ENCODE data around the gene ACP3.
"Not testable (repeated sequence)": the region's sequence is repeated elsewhere in the genome, so short reads cannot be mapped to it uniquely, and the experiment has no call there.

ACP3 gene

DNA sequence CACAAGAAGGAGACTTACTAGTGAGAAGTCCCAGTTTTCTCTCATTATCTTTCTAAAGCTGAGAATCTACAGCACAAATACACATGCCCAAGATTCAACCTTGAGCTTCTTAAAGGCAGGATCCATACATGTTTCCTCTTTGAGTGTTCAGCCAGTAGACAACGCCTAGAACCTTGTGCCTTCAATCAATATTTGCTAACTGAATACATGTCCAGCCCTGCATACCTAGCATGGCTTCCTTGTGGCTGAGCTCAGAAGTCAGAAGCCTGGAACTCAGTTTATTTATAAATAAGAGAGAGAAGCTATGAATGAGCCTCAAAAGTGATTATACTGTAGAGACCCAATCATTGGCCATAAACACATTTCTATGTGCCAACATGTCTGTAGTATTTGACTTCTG is 43.5 kb downstream of the ACP3 start:
- no peak for DNase-seq (ENCODE audit: low read depth)

DNA sequence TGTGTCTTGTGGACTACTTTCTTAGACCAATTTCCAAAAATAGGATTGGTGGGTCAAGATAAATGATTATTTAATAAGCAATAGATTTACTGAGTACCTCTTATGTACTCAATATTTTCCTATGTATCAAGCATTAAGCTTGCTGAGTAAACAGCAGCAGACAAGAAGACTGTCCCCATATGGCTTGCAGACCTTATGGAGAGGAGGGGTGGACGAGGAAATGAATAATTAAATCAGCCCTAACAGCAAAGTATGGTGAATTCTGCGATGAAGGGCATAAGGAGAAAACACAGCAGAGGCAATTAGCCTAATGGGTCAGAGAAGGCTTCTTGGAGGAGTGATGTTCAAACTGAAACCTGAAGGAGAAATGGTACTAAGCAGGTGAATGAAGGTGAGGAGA is 45.1 kb downstream of the ACP3 start:
- no peak for DNase-seq (ENCODE audit: low read depth)

DNA sequence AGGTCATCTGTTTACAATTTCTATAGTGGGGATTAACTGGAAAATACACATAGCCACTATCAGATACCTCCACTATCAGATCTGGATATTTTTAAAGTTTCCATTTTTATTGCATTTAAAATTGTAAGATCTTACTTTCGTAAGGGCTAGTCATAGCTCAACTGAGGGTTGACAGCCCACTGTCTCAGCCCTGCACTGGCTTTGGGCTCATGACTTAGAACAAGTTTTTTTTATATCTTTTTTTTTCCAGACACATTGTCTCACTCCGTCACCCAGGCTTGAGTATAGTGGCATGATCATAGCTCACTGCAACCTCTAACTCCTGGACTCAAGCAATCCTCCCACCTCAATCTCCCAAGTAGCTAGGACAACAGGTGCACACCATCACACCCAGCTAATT is 51.3 kb downstream of the ACP3 start:
- no peak for DNase-seq (ENCODE audit: low read depth)

DNA sequence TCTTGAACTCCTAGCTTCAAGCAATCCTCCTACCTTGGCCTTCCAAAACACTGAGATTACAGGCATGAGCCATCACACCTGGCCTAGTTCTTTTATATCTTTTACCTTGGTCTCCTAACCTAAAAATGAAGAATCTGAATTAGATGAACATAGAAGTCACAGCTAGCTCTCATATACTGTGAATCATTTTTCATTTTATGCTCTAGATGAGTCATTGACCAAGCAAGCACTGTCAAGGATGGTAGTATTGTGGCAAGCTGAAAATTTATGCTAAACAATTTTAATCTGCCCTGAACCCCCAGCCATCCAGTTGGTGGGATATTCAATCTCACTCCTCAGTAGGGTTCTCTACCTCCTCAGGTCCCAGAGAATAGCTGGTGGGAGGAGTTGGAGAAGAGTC is 51.8 kb downstream of the ACP3 start:
- DNase-seq (ENCODE audit: low read depth), result no peak

DNA sequence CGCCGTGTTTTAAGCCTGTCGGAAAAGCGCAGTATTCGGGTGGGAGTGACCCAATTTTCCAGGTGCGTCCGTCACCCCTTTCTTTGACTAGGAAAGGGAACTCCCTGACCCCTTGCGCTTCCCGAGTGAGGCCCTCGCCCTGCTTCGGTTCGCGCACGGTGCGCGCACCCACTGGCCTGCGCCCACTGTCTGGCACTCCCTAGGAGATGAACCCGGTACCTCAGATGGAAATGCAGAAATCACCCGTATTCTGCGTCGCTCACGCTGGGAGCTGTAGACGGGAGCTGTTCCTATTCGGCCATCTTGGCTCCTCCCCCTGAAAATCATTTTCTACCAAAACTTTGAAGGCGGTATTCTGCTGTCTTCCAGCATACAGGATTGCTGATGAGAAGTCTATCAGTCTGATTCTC is 59.7 kb downstream of the ACP3 start:
- not testable (repeated sequence) for DNase-seq (ENCODE audit: low read depth)

DNA sequence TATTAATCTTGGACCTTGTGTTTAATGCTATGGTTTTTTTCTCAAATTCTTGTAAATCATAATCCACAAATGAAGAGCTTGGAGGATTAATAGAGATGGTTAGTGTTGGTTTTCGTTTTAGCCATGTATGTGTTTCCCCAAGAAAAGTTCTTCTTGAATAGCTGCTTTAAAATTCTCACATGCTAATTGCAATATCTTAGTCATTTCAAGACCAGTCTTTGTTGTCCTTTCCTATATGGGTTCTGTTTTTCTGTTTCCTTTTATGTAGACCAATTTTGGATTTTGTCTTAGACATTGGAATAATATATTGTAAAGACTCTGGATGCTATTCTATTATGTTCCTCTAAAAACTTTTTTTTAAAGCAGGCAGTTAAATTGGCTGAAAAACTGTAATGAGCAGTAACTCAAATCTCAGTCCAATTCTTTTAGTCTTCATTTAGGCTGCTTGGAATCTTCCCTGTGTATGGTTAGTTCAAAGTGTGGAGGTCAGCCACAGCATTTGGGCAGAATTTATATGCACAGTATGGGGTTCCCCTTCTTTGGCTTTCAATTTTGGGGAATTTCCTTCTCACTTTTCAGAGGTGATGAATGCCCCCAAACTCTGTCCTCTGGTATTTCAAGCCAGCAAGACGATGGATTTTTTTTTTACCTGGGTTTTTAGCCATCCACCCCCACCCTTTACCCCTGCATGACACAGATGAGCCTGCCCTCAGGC is 61.0 kb downstream of the ACP3 start:
- no peak for DNase-seq (ENCODE audit: low read depth)

DNA sequence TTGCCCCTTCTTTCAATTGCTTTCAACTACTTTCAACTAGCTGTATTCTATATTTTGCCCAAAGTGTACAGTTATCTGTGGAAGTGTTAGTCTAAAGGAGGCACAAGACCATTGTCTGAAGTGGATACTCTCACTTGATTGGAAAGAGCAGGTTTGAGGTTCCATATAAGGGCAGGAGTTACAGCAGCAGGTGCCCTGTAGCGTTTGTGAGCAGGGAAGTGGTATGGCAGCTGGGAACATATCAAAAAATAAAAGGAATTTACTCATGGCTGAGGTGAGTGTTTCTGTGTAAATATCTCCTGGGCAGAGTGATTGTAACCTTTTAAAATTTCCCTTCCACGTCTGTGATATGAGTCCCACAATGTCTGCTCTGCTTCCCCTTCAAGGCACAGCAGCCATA is 61.6 kb downstream of the ACP3 start:
- DNase-seq (ENCODE audit: low read depth), result no peak

DNA sequence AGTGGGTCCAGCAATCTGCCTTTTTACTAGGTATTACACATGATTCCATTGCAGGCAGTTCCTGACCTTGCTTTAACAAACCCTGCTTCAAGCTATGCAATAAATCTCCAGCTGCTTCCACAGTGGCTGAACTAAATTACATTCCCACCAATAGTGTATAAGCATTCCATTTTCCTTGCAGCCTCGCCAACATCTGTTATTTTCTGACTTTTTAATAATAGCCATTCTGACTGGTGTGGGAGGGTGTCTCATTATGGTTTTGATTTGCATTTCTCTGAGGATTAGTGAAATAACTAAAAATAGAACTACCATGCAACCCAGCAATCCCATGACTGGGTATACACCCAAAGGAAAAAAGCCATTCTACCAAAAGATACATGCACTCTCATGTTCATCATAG is 63.7 kb downstream of the ACP3 start:
- DNase-seq (ENCODE audit: low read depth), result no peak

DNA sequence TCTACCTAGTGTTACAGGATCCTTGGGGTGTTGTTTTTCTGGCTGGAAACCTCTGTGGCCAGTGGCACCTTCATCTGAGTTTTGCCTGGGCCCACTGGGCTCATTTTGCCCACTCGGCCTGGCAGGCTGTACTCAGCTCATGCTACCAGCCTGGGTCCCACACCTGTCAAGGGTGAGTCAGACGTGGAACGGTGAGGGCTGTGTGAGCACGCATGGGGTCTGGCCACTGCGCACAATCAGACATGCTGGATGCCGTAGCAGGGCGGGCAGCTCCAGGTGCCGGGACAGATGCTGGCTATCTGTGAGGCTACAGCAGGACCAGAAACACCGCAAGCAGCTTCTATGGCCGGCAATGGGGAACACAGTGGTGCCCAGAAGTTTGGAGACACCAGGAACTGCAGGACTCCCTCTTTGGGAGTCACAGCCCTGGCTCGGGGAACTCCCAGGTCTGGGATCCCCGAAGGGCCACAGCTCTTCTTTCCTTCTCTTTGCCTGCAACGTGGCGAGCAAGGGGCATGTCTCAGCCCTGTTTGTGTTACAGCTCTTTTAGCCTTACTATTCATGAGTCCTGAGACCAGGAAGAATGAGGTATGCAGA is 64.2 kb downstream of the ACP3 start:
- DNase-seq (ENCODE audit: low read depth), result no peak

DNA sequence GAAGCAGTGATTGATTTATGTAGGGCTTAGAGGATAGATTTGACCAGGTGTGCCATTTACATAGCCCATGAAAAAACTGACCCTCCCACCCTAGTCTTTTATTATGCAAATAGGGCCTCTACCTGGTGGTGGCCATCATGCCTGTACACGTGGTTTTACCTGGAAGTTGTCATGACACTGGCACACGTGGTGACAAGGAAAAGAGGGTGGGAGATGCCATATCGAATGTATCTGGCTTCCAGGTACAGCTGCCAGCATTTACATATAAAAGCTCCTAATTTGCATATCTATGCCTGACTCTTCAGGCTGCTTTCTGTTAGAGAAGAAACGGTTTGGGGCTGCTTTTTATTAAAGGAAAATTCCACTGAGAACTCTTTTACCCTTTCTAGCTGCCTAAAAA is 65.1 kb downstream of the ACP3 start:
- no peak for DNase-seq (ENCODE audit: low read depth)

DNA sequence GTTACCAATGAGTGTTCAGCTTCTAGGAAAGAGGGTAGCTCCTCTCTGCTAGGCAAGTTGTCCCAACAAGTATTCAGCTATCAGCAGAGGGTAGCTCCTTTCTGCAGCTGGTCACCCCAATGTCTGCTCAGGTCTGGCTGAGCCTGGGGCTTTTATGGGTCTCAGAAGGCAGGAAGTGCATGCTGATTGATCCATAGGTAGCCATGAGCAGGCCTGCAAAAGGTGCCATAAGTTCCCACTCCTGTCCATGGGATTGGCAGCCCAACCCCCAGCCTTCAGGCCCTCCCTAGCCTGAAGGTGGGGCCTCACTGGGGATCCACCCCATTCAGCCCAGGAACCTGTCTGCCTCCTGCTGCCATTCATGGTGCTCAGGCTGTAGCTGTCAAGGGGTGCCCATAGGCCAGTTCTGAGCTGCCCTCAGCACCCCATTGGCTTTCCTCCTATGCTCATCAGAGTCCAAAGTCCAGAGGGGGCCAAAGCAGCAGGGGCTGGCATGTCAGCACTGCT is 65.5 kb downstream of the ACP3 start:
- no peak for DNase-seq (ENCODE audit: low read depth)

DNA sequence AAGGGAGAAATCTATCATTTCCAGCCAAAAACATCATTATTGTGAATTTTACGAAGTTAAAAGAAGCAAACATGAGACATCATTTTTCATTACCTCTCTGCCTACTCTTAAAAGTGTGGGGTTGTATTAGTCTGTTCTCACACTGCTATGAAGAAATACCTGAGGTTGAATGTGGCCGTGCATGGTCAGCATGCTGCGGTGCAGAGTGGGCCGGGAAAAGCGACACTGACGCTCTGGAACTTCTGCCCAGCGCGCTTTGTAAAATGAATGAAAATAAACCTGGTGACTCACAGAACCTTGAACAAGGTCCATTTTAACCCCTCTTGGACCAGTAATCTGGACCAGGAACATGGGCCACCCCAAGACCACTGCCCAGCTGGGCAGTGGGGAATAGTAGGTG is 69.1 kb downstream of the ACP3 start:
- no peak for DNase-seq (ENCODE audit: low read depth)

DNA sequence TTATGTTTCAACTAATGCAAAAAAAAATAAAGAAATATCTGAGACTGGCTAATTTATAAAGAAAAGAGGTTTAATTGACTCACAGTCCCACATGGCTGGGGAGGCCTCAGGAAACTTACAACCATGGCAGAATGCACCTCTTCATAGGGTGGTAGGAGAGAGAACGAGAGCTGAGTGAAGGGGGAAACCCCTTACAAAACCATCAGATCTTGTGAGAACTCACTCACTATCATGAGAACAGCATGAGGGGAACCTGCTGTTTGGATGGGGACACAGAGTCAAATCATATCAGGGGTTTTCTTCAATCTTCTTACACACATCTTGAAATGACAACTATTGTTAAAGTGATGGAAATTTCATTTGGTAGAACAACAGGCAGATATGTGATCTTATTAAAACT is 75.5 kb downstream of the ACP3 start:
- DNase-seq (ENCODE audit: low read depth), result not testable (repeated sequence)

DNA sequence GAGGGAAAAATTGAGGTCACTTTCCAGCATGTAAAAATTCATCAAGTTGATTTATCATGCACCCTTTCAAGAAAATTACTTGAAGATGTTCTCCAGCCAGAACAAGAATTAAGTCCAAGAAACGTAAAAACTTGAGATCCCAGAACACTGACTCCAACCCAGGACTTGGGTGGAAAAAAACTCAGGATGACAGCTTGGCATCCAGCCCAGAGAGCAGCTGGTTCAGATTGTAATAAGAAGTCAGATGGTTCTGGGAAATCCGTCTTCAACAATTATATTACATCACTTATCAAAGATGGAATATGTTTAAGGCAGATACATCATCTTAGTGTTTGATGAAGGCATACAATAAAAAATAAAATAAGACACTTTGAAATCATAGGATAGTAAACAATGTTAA is 77.1 kb downstream of the ACP3 start:
- DNase-seq (ENCODE audit: low read depth), result no peak

DNA sequence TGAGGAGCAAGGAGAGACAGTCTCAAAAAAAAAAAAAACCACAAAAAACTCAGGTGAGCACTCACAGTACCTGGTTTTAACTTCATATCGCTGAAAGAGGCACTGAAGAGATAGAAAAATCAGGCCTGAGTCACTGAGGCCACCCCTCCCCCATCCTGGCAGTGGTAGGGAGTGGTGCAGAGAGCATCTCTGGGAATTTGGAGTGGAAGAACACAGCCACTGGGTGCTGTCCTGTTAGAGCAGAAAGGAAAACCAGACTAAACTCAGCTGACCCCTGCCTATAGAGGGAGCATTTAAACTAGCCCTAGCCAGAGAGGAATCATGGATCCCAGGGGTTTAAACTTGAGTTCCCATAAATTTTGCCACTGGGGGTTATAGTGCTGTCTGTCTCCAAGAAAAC is 77.9 kb downstream of the ACP3 start:
- DNase-seq (ENCODE audit: low read depth), result no peak

DNA sequence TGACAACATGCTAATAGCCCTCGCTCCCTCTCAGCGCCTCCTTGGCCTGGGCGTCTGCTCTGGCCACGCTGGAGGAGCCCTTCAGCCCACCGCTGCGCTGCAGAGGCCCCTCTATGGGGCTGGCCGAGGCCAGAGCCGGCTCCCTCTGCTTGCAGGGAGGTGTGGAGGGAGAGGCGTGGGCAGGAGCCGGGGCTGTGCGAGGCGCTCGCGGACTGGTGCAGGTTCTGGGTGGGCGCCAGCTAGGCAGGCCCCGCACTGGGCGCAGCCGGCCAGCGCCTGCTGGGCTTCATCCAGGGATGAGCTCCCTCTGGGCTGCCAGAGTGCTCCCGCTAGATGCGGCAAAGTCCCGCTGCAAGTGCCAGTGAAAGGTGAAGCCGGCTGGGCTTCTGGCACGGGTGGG is 79.0 kb downstream of the ACP3 start:
- no peak for DNase-seq (ENCODE audit: low read depth)

DNA sequence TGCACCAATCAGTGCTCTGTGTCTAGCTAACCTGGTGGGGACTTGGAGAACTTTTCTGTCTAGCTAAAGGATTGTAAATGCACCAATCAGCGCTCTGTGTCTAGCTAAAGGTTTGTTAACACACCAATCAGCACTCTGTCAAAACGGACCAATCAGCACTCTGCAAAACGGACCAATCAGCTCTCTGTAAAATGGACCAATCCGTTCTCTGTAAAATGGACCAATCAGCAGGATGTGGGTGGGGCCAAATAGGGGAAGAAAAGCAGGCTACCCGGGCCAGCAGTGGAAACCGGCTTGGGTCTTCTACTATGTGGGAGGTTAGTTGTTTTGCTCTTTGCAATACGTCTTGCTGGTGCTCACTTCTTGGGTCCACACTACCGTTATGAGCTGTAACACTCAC is 79.6 kb downstream of the ACP3 start:
- DNase-seq (ENCODE audit: low read depth), result not testable (repeated sequence)

DNA sequence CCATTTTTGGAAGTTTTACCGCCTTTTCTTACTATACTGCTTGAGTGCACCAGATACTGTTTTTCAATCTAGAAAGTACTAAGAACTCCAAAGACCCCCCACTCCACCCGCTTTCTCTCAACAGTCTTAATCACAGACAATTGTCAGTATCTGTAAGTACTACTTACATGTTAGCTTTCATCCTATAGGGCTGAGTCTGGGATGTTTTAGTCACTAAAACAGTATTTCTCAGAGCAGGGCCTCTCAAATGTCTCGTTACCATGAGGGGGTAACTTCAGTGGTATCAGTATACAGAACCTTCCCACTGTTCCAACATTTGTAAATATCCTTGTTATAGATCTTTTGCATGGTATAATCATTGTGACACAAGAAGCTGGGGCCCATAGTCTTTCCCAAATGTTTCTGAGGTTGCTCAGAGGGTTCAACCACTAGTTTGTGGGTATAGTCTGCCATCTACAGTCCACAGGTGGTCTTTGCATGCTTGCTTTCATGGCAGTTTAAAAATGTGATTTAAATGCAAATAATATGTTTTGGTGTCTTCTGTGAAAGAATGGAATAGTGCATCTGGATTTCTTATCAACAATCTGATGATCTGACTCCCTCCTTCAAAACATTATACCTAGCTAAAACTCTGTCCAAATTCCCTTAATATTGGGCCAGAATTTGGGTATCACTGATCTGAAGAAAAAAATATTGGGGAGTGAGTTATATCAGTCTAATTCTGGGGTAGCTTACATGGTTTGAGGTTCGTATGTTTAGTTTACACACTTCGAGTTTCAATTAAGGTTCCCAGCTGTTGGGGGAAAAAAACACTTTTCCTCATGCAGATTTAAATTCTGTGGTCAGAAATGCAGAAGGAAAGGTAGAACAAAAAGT is 82.1 kb downstream of the ACP3 start:
- DNase-seq (ENCODE audit: low read depth), result no peak

DNA sequence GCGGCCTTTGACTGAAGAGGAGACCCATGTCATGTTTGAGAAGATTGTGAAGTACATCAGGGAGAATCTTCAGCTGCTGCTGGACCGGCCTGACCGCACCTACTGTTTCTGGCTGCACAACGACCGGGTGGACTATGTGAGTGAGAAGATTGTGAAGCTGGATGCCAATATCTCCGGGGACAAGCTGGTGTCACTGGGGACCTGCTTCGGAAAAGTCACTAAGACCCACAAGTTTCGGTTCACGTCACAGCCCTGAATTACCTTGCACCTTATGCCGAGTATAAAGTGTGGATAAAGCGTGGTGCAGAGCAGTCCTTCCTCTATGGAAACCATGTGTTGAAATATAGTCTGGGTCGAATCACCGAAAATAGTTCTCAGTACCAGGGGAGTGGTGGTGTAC is 84.0 kb downstream of the ACP3 start:
- no peak for DNase-seq (ENCODE audit: low read depth)

DNA sequence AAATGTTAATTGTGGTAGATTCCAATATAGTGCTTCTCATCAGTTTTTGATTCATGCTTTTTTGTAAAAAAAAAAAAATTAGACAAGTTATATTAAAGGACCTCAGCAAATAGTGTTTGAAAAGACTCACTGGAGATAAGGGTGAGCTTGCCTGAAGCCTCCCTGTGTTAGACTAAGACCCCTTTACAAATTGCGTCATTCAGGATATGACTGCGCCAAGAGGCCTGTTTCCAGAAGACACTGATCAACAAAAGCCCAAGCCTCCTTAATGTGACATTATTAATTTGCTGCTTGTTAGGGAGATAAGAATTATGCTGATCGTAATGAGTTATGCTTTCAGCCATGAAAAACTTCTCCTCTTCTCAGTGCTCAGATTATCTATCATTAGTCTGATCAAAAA is 87.1 kb downstream of the ACP3 start:
- no peak for DNase-seq (ENCODE audit: low read depth)

DNA sequence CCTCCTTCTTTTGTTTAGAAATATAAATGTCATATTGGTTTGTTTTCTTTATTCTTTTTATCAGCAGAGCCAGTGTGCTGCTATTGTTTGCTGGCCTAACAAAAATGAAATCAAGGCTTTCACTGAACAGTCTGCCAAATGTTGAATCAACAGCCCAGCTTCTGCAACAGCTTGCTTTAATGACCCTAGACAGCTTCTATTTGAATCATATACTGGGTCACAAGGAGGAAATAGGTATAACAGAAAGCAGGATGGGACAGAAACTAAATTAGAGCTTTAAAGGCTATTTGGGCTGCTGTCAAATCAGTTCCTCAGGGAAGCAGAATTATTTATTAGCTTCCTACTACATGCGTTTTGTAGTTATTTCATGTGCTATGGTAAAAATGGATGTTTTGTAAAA is 88.0 kb downstream of the ACP3 start:
- no peak for DNase-seq (ENCODE audit: low read depth)

DNA sequence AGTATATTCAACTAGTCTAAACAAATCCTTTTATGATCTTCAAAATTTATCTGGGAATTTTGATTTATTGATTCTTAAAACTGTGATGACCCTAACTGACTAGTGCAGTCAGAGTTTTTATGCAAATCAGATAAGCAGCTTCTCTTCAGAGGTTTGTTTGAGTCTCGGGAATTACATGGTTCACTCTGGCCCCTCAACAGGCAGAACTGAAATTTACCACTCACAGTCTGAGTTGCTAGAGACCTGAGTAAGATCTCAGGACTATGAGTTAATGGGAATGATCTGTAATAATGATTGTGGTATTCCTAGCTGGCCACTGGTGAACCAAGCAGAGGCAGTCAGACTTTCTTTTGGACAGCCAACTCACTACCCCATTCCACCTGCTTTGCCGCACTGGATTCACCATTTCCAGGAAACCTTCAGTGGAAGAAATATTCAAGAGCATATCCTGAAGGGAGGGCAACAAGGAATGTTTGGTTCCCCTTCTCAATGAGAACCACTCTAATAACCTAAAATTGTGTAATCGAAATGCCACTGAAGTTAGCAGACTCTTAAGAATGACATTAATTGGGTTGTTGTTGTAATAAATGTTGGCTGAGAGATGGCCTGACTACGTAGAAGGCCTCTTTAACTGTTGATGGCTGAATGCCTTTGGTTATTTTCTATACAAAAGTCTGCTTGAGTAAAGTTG is 88.5 kb downstream of the ACP3 start:
- DNase-seq (ENCODE audit: low read depth), result no peak

Measured in T follicular helper cell (primary cell).